Neural cell (in vitro differentiated cells): ENCODE measurements around the gene LAGE3.

Experiments
- EP300 ChIP-seq: fragments of 450-650 bp; conservative IDR thresholded peaks from 2 replicates; pipeline ENCODE4 v1.6.1; 2014; ENCODE audit warnings: antibody characterized with exemption, mild to moderate bottlenecking, moderate library complexity; ENCODE audit not compliant: poor library complexity, severe bottlenecking
- EZH2 ChIP-seq: fragments of 200-600, 300-800 bp; shearing (Covaris generic), sonication (generic); IDR thresholded peaks from 2 replicates; pipeline ENCODE4 v1.6.1; 2014; ENCODE audit warnings: antibody characterized with exemption, low read length, borderline replicate concordance, mild to moderate bottlenecking; ENCODE audit not compliant: insufficient read depth, poor library complexity, severe bottlenecking
- MXI1 ChIP-seq: fragments of 450-650 bp; conservative IDR thresholded peaks from 2 replicates; pipeline ENCODE4 v1.6.1; 2014; ENCODE audit warnings: antibody characterized with exemption, mild to moderate bottlenecking; ENCODE audit not compliant: poor library complexity, severe bottlenecking
- POLR2AphosphoS5 ChIP-seq: IDR thresholded peaks from 2 replicates; pipeline ENCODE4 v1.6.1; 2012
- TF ChIP-seq, protein P1 (sequence below): fragments of 450-650 bp; IDR thresholded peaks from 2 replicates; pipeline ENCODE4 v1.5.1; 2014; ENCODE audit warnings: antibody characterized with exemption, mild to moderate bottlenecking, moderate library complexity; ENCODE audit not compliant: poor library complexity, severe bottlenecking

DNA sequence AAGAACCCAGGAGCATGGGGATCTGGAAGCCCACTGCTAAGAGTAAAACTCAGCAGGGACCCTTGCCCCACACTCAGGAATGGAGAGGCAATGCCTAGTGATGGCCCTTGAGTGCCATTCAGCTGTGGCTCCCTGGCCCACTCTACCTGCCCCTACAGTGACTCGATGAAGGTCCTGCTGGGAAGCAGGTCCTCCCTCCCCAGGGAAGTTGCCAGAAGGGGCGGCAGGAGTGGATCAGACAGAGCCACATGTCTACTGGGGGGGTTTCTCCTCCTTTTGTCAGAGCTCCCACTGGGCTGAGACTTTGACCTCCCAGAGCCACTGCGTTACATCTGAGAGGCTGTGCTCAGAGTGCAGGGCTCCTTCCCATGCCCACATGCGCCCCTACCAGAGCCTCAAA, 10.1 kb upstream of the LAGE3 start:
- no peak for TF ChIP-seq EZH2
- TF ChIP-seq, protein P1, sequence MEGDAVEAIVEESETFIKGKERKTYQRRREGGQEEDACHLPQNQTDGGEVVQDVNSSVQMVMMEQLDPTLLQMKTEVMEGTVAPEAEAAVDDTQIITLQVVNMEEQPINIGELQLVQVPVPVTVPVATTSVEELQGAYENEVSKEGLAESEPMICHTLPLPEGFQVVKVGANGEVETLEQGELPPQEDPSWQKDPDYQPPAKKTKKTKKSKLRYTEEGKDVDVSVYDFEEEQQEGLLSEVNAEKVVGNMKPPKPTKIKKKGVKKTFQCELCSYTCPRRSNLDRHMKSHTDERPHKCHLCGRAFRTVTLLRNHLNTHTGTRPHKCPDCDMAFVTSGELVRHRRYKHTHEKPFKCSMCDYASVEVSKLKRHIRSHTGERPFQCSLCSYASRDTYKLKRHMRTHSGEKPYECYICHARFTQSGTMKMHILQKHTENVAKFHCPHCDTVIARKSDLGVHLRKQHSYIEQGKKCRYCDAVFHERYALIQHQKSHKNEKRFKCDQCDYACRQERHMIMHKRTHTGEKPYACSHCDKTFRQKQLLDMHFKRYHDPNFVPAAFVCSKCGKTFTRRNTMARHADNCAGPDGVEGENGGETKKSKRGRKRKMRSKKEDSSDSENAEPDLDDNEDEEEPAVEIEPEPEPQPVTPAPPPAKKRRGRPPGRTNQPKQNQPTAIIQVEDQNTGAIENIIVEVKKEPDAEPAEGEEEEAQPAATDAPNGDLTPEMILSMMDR = no peak
- TF ChIP-seq EP300 = no peak
- no peak for TF ChIP-seq POLR2AphosphoS5
- TF ChIP-seq MXI1 = no peak
